ENCODE measurements around the gene PRKCB. TPM values are rescaled to one million over a fixed set of nuclear protein-coding genes. Genes with fewer than 3 reads are reported as not detected.
"Not testable (repeated sequence)": the region's sequence is repeated elsewhere in the genome, so short reads cannot be mapped to it uniquely, and the experiment has no call there.

PRKCB gene
- total and polyA plus RNA-seq, 2 donors (not counting 1 experiment from before 2014, with no cell fraction given), result 0.01 TPM; not detected in 1

DNA sequence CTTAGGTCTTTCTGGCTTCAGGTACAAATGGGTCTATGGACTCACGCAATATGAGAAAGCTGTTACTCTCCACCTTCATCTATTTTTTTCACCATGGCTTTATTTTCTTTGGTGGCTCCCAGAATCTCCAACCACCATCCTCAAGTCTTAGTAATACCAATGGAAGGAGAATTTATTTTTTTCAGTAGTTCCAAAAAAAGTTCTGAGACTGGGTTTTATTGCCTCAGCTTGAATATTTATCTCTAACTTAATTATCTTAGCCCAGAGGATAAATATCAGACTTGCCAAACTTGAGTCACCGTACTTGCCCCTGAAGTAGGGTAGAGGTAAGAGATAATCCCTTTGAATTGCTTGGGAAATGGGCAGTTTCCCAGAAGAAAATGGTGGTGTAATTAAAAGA is 397.2 kb downstream of the PRKCB start:
- Histone ChIP-seq H3K36me3 (ENCODE audit: control insufficient read depth, insufficient read depth, low read length) (no peaks in the 10 kb centered on the region), H3K27me3 (ENCODE audit: control insufficient read depth, insufficient read depth, low read length) (no peaks in the 10 kb centered on the region), H3K9ac (ENCODE audit: insufficient read depth, low read length) (no peak overlapping the region), H3K4me1 (ENCODE audit: control insufficient read depth, extremely low read depth, insufficient read depth, low read length) (no peaks in the 10 kb centered on the region), H4K20me1 (ENCODE audit: control insufficient read depth, extremely low read depth, insufficient read depth, low read length) (no peaks in the 10 kb centered on the region), H2AFZ (ENCODE audit: low read length) (no peak overlapping the region), H3K79me2 (ENCODE audit: control insufficient read depth, insufficient read depth, low read length) (no peaks in the 10 kb centered on the region), H3K9me3 (ENCODE audit: control insufficient read depth, insufficient read depth, low read depth, low read length) (no peaks in the 10 kb centered on the region), H3K27ac (ENCODE audit: insufficient read depth, low read length) (no peak overlapping the region), H3K4me2 (ENCODE audit: extremely low read depth, insufficient read depth, low read length) (no peak overlapping the region), H3K4me3 (replicated peaks in 1 of 4; ENCODE audit: control extremely low read depth in 1 of 4, insufficient read depth in 1 of 4, low read depth in 3 of 4, low read length in 4 of 4) (no peak overlapping the region)
- no peak for TF ChIP-seq EZH2 (IDR thresholded peaks at IDR 0.05; ENCODE audit: low read length, missing control alignments)
- TF ChIP-seq CTCF (conservative IDR thresholded peaks at IDR 0.05 in 1 of 2, IDR thresholded peaks at IDR 0.05 in 1 of 2; ENCODE audit: low read depth in 1 of 2, low read length in 2 of 2), result no peak
- no peak for DNase-seq (ENCODE audit: low read depth in 2 of 2)

- H3K27me3 ChIP-seq (ENCODE audit: control insufficient read depth, insufficient read depth, low read length), result no peaks in the 10 kb centered on the region
- no peak overlapping the region for H3K27ac ChIP-seq (ENCODE audit: insufficient read depth, low read length)
- H3K4me3 ChIP-seq (replicated peaks in 1 of 4; ENCODE audit: control extremely low read depth in 1 of 4, insufficient read depth in 1 of 4, low read depth in 3 of 4, low read length in 4 of 4), result no peak overlapping the region
- H3K4me1 ChIP-seq (ENCODE audit: control insufficient read depth, extremely low read depth, insufficient read depth, low read length), result no peaks in the 10 kb centered on the region
- no peak for DNase-seq (ENCODE audit: low read depth in 2 of 2)
- no peaks in the 10 kb centered on the region for H4K20me1 ChIP-seq (ENCODE audit: control insufficient read depth, extremely low read depth, insufficient read depth, low read length)
- H3K4me2 ChIP-seq (ENCODE audit: extremely low read depth, insufficient read depth, low read length), result no peak overlapping the region
- H3K9ac ChIP-seq (ENCODE audit: insufficient read depth, low read length), result no peak overlapping the region
- no peaks in the 10 kb centered on the region for H3K79me2 ChIP-seq (ENCODE audit: control insufficient read depth, insufficient read depth, low read length)
- H3K36me3 ChIP-seq (ENCODE audit: control insufficient read depth, insufficient read depth, low read length), result no peaks in the 10 kb centered on the region
- no peak overlapping the region for H2AFZ ChIP-seq (ENCODE audit: low read length)
- TF ChIP-seq EZH2 (IDR thresholded peaks at IDR 0.05; ENCODE audit: low read length, missing control alignments), result no peak
- no peak for TF ChIP-seq CTCF (conservative IDR thresholded peaks at IDR 0.05 in 1 of 2, IDR thresholded peaks at IDR 0.05 in 1 of 2; ENCODE audit: low read depth in 1 of 2, low read length in 2 of 2)
- H3K9me3 ChIP-seq (ENCODE audit: control insufficient read depth, insufficient read depth, low read depth, low read length), result no peaks in the 10 kb centered on the region
Observed at GRCh38 chr16:24234737-24235136, 399.0 kb downstream of the PRKCB start.

DNA sequence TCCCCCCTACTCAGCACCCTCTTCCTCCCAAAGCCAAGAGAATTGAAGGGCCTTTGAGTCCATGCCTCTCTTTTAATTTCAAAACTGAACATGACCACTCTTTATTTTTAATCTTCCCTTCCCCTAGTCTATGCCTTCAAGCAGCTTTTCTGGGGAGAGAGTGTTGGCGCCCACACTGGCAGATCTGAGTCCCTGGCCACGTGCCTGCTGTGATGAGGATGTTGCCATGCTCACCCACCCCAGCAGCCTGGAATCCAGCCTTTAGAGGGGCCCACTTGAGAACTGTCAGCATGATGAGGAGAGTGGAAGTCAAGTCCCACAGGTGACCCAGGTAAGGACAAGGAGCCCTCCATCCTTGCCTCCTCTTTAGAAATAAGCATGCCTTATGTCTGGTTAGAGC is 400.0 kb downstream of the PRKCB start:
- Histone ChIP-seq H2AFZ (ENCODE audit: low read length) (no peak overlapping the region), H4K20me1 (ENCODE audit: control insufficient read depth, extremely low read depth, insufficient read depth, low read length) (no peaks in the 10 kb centered on the region), H3K36me3 (ENCODE audit: control insufficient read depth, insufficient read depth, low read length) (no peaks in the 10 kb centered on the region), H3K4me1 (ENCODE audit: control insufficient read depth, extremely low read depth, insufficient read depth, low read length) (no peaks in the 10 kb centered on the region), H3K9me3 (ENCODE audit: control insufficient read depth, insufficient read depth, low read depth, low read length) (no peaks in the 10 kb centered on the region), H3K4me2 (ENCODE audit: extremely low read depth, insufficient read depth, low read length) (no peak overlapping the region), H3K27me3 (ENCODE audit: control insufficient read depth, insufficient read depth, low read length) (no peaks in the 10 kb centered on the region), H3K9ac (ENCODE audit: insufficient read depth, low read length) (no peak overlapping the region), H3K79me2 (ENCODE audit: control insufficient read depth, insufficient read depth, low read length) (no peaks in the 10 kb centered on the region), H3K4me3 (replicated peaks in 1 of 4; ENCODE audit: control extremely low read depth in 1 of 4, insufficient read depth in 1 of 4, low read depth in 3 of 4, low read length in 4 of 4) (no peak overlapping the region), H3K27ac (ENCODE audit: insufficient read depth, low read length) (no peak overlapping the region)
- DNase-seq (ENCODE audit: low read depth in 2 of 2), result no peak
- no peak for TF ChIP-seq CTCF (conservative IDR thresholded peaks at IDR 0.05 in 1 of 2, IDR thresholded peaks at IDR 0.05 in 1 of 2; ENCODE audit: low read depth in 1 of 2, low read length in 2 of 2)
- TF ChIP-seq EZH2 (IDR thresholded peaks at IDR 0.05; ENCODE audit: low read length, missing control alignments), result no peak

DNA sequence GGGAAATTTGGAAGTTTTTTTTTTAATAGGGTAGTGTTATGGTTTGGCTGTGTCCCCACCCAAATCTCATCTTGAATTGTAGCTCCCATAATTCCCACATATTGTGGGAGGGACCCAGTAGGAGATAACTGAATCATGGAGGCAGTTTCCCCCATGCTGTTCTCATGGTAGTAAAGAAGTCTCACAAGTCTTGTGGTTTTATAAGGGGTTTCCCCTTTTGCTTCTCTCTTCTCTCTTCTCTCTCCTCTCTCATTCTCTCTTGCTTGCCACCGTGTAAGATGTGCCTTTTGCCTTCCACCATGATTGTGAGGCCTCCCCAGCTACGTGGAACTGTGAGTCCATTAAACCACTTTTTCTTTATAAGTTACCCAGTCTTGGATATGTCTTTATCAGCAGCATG is 403.1 kb downstream of the PRKCB start:
- not testable (repeated sequence) for H3K9me3 ChIP-seq (ENCODE audit: control insufficient read depth, insufficient read depth, low read depth, low read length)

More for the DNA sequence above, 403.1 kb downstream of the PRKCB start:
- not testable (repeated sequence) for H3K9ac ChIP-seq (ENCODE audit: insufficient read depth, low read length); H3K27ac ChIP-seq (ENCODE audit: insufficient read depth, low read length); H3K79me2 ChIP-seq (ENCODE audit: control insufficient read depth, insufficient read depth, low read length); DNase-seq (ENCODE audit: low read depth in 2 of 2); H3K27me3 ChIP-seq (ENCODE audit: control insufficient read depth, insufficient read depth, low read length); H2AFZ ChIP-seq (ENCODE audit: low read length); H4K20me1 ChIP-seq (ENCODE audit: control insufficient read depth, extremely low read depth, insufficient read depth, low read length); H3K36me3 ChIP-seq (ENCODE audit: control insufficient read depth, insufficient read depth, low read length); H3K4me3 ChIP-seq (replicated peaks in 1 of 4; ENCODE audit: control extremely low read depth in 1 of 4, insufficient read depth in 1 of 4, low read depth in 3 of 4, low read length in 4 of 4); H3K4me1 ChIP-seq (ENCODE audit: control insufficient read depth, extremely low read depth, insufficient read depth, low read length); H3K4me2 ChIP-seq (ENCODE audit: extremely low read depth, insufficient read depth, low read length)
